HUDEP-2 (cell line): ENCODE results near the gene ERICH6B.

Experiments used
- DNase-seq, 76 experiments: peaks; one replicate each; lab custom pipeline; 2025; ENCODE audit not compliant: unreplicated experiment in 76 of 76; lab: John Stamatoyannopoulos, UW

The ERICH6B gene

GRCh38 chr13:45545686-45546409, 69.7 kb downstream of the ERICH6B start:
- no peak for DNase-seq

DNA sequence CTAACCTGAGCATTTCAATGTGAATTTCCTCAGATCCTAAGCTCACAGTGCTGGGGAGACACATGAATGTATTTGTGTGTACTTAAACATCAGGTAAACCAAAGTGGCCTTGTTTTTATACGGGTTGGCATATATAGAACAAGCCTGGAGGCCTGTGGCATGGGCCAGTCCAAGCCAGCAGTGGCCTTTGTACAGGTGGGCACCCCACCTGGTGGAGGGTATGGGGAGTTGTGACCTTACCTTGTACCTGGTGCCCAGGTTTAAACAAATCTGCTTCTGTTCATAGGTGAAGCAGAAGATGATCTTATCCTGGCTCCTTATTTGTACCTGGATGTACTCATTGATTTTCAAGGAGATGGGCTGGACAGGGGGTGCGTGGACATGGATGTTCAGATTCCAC, 71.0 kb downstream of the ERICH6B start:
- DNase-seq, result no peak

DNA sequence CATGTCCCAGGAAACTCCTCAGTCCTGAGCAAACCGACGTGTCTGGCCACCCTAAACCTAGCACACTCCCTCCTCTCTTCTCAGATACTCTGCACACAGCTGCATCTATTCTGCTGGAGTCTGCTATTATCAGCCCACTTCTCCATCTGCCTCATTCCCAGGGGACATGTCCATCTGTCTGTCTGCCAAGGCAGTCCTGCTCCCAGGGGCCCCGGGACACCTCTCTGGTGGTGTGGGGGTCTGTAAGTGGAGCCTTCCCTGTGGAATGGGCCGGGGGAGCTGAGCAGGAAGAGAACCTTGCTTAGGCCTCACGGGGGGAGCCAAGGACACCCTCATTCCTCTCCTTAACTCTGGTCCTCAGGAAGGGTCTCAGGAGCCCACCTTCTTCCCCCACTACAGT, 72.7 kb downstream of the ERICH6B start:
- DNase-seq, result no peak

DNA sequence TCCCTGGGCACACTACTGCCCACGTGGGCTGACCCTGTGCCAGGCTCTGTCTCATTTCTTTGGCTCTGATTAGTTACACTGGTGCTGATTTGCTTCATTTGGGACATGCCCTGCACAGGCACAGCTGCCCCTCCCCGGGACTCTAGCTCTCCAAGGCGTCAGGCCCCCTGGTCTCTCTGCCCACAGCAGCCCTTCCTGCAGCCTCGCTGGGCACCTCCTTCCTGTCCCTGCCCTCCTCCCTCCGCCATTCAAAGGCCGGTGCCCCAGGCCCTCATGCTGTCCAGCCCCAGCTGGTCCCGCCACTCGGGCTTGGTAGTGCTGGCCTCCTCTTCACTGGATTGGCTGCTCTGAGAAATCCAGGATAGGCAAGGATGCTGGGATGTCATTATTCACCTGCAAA, 73.1 kb downstream of the ERICH6B start:
- no peak for DNase-seq

DNA sequence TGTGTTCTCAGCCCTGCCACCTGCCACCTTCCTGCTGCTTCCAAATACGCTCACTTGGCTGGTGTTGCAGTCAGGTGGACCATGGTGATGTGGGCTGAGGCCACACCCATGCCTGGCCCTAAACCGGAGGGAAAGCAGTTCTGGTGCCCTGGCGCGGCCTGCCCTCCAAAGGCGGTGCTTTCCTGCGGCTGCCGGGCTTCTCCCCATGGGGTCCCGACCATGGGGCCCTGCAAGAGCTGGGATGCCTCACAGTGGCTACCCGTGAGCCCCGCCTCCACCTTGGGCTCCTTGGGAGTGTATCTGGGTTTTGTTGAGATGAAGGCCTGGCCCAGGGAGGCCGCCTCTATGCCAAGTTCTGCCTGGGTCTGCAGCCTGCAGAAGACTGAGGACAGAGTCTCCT, 73.7 kb downstream of the ERICH6B start:
- DNase-seq, result no peak

DNA sequence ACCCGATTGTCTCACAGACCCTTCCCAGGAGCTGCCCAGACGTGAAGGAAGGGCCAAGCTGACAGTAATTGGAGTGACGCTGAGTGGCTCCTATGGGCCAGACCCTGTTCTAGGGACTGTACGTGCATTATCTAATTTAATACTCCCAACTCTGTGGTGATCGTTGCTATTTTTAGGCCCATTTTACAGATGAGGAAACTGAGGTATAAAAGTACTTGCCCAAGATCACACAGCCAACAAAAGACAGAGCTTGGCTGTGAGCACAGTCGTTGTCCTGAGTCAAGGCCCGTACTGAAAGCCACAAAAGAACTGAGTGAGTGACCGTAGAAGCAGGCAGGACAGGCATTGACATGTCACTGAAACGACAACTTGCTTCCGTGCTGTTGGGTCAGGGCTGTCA, 74.7 kb downstream of the ERICH6B start:
- no peak for DNase-seq

GRCh38 chr13:45540195-45540594, 75.3 kb downstream of the ERICH6B start:
- no peak for DNase-seq

GRCh38 chr13:45538382-45538781, 77.2 kb downstream of the ERICH6B start:
- no peak for DNase-seq

DNA sequence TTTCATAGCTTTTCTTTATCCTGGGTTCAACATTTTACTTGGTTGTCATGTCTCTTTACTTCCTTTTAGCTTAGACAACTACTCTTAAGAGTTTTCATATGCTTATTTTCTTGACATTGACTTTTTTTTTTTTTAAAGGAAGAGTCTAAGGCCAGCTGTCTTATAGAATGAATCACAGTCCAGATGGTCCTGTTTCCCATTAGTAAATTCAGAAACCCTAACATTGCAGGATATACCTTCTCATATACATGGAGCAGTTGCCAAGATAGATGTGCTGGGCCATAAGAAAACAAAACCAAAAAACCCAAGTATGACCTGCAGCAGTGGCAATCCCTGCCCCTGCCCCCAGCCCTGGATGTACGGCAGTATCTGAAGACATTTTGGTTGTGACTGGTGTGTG, 78.0 kb downstream of the ERICH6B start:
- no peak for DNase-seq

DNA sequence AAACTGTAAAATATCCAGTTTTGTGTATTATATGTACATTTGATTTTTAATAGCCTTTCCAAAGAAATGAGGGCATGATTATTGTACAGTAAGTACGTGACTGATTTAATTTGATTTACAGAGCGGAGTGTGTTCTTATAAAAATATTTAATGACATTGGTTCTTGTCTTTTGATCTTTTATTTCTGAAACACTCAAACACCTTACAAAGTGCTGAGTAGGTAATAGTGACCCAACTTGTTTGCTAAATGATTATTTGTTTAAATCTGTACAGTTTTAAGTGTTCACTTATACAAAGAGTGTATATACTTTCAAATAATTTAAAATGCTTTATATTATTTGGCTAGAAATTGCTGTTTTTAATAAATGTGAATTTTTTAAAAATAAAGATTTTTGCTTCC, 79.3 kb downstream of the ERICH6B start:
- DNase-seq, result no peak

- DNase-seq, result no peak
Measured at GRCh38 chr13:45534604-45535003, 80.9 kb downstream of the ERICH6B start.

- DNase-seq, result no peak
Measured at GRCh38 chr13:45529758-45530157, 85.8 kb downstream of the ERICH6B start.

GRCh38 chr13:45527699-45528462, 87.7 kb downstream of the ERICH6B start:
- DNase-seq, result no peak

DNA sequence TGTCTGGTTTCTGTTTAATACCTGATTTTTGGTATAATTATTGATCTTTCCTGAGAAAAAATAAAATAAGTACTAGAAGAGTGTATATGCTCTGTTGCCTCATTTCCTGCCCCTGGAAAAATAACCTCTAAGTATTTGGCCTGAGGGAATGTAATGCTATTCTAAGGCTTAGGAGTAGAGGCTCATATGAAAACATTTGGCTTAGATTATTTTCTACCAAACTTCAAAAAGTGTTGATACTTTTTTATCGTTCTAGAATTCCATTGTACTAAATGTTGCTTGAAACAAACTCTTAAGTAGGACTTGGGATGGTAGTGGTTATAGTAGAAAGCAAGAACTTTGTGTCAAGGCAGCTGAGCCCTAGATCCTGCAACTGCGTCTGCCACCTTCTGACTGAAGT, 93.0 kb downstream of the ERICH6B start:
- DNase-seq, result no peak

DNA sequence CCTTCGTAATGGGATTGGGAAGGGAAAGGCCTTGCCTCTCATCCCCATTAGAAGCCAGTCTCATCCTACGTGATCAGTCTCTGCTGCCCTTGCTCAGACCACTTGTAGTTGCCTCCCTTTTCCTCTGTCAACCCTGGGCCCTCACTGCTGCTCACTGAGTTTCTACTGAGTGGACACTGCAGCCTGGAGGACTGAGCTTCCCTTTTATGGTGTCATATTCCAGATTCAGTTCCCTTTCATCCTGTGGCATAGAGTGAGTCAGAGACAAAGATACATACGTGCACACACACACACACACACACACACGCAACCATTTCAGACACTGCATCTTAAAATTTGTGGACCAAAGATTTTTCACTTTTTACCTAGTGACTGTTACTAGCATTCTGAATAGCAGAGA, 94.2 kb downstream of the ERICH6B start:
- DNase-seq, result no peak

DNA sequence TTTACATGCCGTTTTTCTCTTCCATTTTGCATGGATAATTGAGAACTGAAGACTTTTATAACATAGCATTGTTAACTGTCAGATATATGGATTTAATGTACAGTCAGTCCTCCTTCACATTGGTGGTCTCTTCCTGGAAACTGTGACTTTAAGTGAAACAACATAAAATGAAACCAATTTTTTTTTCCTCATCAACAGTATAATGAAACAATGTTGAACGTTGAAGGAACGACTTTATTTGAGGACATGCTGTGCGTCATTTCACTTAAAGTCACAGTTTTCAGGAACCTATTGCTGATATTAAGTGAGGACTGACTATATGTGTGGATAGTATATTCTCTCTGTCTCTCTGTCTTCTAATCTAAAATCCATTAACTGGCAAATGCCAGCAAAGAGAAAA, 96.0 kb downstream of the ERICH6B start:
- no peak for DNase-seq

DNA sequence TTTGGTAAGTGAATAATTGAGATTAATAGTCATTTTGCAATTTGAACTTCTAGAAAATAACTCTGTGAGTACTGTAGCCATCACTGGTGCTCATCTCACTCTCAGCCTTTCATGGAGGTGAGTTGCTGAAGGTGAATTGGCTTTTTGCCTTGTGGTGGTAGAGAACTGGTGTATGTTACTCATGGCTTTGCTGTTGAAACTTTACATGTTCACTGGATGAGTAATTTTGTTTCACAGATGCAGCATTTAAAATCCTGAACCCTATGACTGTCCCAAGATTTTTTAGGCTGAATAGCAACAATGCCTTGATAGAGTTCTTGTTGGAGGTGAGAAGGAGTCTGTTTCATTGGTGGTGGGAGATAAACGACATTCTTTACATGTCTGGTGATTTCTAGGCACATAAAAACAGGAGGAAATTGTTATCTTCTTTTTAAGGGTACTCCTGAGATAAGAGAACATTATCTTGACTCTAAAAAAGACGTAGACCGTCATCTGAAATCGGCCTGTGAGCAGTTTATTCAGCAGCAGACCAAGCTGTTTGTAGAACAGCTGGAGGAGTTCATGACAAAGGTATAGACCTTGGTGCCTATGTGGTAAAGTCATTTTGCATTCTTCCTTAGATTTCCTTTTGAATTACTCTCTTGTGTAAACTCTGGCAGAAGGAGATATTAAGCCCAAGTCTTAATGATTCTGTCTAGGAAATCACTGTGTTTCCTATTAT, 96.9 kb downstream of the ERICH6B start:
- peak in 1 of 76 experiments; percentile 5 for DNase-seq

GRCh38 chr13:45516757-45517156, 98.8 kb downstream of the ERICH6B start:
- DNase-seq, result no peak

- no peak for DNase-seq
Measured at GRCh38 chr13:45512098-45512496, 103.4 kb downstream of the ERICH6B start.

- DNase-seq, result peak in 35 of 76 experiments; percentile 1 to 65 (median 27)
Measured at GRCh38 chr13:45511310-45512097, 104.0 kb downstream of the ERICH6B start.

- DNase-seq, result no peak
Measured at GRCh38 chr13:45510672-45511071, 104.9 kb downstream of the ERICH6B start.
